GM23248 (cell line): ENCODE data around the gene LRRN2. TPM values are rescaled to one million over a fixed set of nuclear protein-coding genes. Genes with fewer than 3 reads are reported as not detected.
A peak's percentile ranks its signal among the peaks of the same experiment; 100 is the strongest.
"Not testable (repeated sequence)": the region's sequence is repeated elsewhere in the genome, so short reads cannot be mapped to it uniquely, and the experiment has no call there.

Experiments
- DNase-seq: peaks from one replicate; pipeline ENCODE4 v3.0.0-alpha.2; 2015
- H2AFZ ChIP-seq: fragments of 200-600 bp; sonication (generic); 2 replicates; pipeline ENCODE4 v1.6.1; 2016; ENCODE audit warnings: antibody characterized with exemption
- H3F3A ChIP-seq: fragments of 200-600 bp; sonication (generic); 2 replicates; pipeline ENCODE4 v1.6.1; 2016; ENCODE audit warnings: mild to moderate bottlenecking, antibody characterized with exemption, mixed run types; ENCODE audit not compliant: insufficient read depth
- H3K27ac ChIP-seq: fragments of 200-600 bp; sonication (generic); 2 replicates; pipeline ENCODE4 v1.5.1; 2016; ENCODE audit warnings: mild to moderate bottlenecking
- H3K27me3 ChIP-seq: fragments of 200-600 bp; sonication (generic); replicated peaks from 2 replicates; pipeline ENCODE4 v1.6.1; 2016; ENCODE audit warnings: mild to moderate bottlenecking; ENCODE audit not compliant: insufficient read depth
- H3K36me3 ChIP-seq: fragments of 200-600 bp; sonication (generic); 2 replicates; pipeline ENCODE4 v1.6.1; 2016; ENCODE audit warnings: low read depth, mild to moderate bottlenecking
- H3K4me1 ChIP-seq: fragments of 200-600 bp; sonication (generic); 2 replicates; pipeline ENCODE4 v1.6.1; 2016; ENCODE audit warnings: mild to moderate bottlenecking; ENCODE audit not compliant: insufficient read depth
- H3K4me2 ChIP-seq: fragments of 200-600 bp; sonication (generic); one replicate; pipeline ENCODE4 v1.6.1; 2016; ENCODE audit warnings: mild to moderate bottlenecking; ENCODE audit not compliant: unreplicated experiment
- H3K4me3 ChIP-seq: fragments of 200-600 bp; sonication (generic); 2 replicates; pipeline ENCODE4 v1.5.1; 2016; ENCODE audit warnings: mild to moderate bottlenecking
- H3K79me2 ChIP-seq: fragments of 200-600 bp; sonication (generic); 2 replicates; pipeline ENCODE4 v1.6.1; 2016; ENCODE audit warnings: mild to moderate bottlenecking; ENCODE audit not compliant: insufficient read depth
- H3K9ac ChIP-seq: fragments of 200-600 bp; sonication (generic); 2 replicates; pipeline ENCODE4 v1.6.1; 2016; ENCODE audit warnings: mild to moderate bottlenecking
- H3K9me2 ChIP-seq: fragments of 200-600 bp; sonication (generic); 2 replicates; pipeline ENCODE4 v1.6.1; 2016; ENCODE audit warnings: mixed run types, mild to moderate bottlenecking, moderate library complexity; ENCODE audit not compliant: insufficient read depth
- H3K9me3 ChIP-seq: fragments of 200-600 bp; sonication (generic); one replicate; pipeline ENCODE4 v1.6.1; 2017; ENCODE audit warnings: low read depth
- H4K20me1 ChIP-seq: fragments of 200-600 bp; sonication (generic); 2 replicates; pipeline ENCODE4 v1.6.0; 2016; ENCODE audit not compliant: insufficient read depth
- EZH2 ChIP-seq: fragments of 200-600 bp; sonication (generic); IDR thresholded peaks from 2 replicates; pipeline ENCODE4 v1.6.1; 2018; ENCODE audit warnings: antibody characterized with exemption, mild to moderate bottlenecking; ENCODE audit not compliant: insufficient read depth, poor library complexity, severe bottlenecking
- EZH2phosphoT487 ChIP-seq: fragments of 200-600 bp; sonication (generic); IDR thresholded peaks from 2 replicates; pipeline ENCODE4 v1.6.1; 2018; ENCODE audit warnings: antibody characterized with exemption, moderate library complexity, mild to moderate bottlenecking, low read depth; ENCODE audit not compliant: insufficient read depth
- WGBS, 2 experiments: methylation state at CpG; one replicate each; pipeline ENCODE4 v1.1.6; 2015 to 2017; ENCODE audit warnings: low lambda C conversion rate in 2 of 2, low coverage in 1 of 2; ENCODE audit errors: missing lambda C conversion rate in 2 of 2; 5-methylcytosine and 5-hydroxymethylcytosine counted together
- in situ Hi-C: fragments of 300-500 bp; cut with MboI; formaldehyde crosslinking; loops from 2 replicates; pipeline ENCODE4 v1.15.0; 2020
- polyA plus RNA-seq: library from polyadenylated mRNA; unstranded; fragments of >200 nt; fragmentation: Nextera tagmentation; extraction: Ambion mirVana; gene quantifications from 2 replicates; pipeline ENCODE4 v1.2.1, GENCODE V29; 2016
- total RNA-seq: library from RNA; depleted of rRNA; stranded (reverse); fragments of >200 nt; shearing (Covaris generic); gene quantifications from 2 replicates; pipeline ENCODE4 v1.2.3, GENCODE V29; 2014

The LRRN2 gene
- total and polyA plus RNA-seq, 2 experiments from 2014 or later, result 0.22 TPM; not detected in 1

DNA sequence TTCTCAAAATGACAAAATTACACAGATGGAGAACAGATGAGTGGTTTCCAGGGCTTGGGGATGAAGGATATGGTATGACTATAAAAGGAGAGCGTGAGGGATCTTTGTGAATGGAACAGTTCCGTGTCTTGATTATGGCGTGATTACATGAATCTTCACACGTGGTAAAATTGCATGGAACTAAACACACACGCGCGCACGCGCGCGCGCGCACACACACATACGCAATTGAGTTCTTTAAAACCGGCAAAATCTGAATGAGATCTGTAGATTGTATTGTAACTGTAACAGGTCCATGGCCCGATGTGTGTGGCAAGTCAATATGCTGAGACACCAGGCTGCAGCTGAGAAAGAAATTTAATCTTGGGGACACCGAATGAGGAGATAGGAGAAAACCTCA lies 11.1 kb upstream of the LRRN2 start:
- H4K20me1 ChIP-seq, result no peaks in the 10 kb centered on the region
- H3K4me2 ChIP-seq, result no peak overlapping the region
- H3F3A ChIP-seq, result no peaks in the 10 kb centered on the region
- DNase-seq, result no peak
- no peaks in the 10 kb centered on the region for H3K9me2 ChIP-seq
- no peak overlapping the region for H3K27ac ChIP-seq
- no peak overlapping the region for H3K9ac ChIP-seq
- no peak overlapping the region for H2AFZ ChIP-seq
- H3K79me2 ChIP-seq, result no peaks in the 10 kb centered on the region
- no peaks in the 10 kb centered on the region for H3K9me3 ChIP-seq
- no peaks in the 10 kb centered on the region for H3K4me1 ChIP-seq
- TF ChIP-seq EZH2 (no peak), EZH2phosphoT487 (no peak)
- in situ Hi-C loops, result no loop called here
- no peaks in the 10 kb centered on the region for H3K36me3 ChIP-seq
- peaks cover 63% of the 10 kb centered on the region for H3K27me3 ChIP-seq
- H3K4me3 ChIP-seq, result no peak overlapping the region
- WGBS, 2 experiments, result 45 to 47% methylated on average over 17 of the region's 17 CpGs

- H3K36me3 ChIP-seq, result no peaks in the 10 kb centered on the region
- TF ChIP-seq EZH2 (no peak), EZH2phosphoT487 (no peak)
- no peaks in the 10 kb centered on the region for H3K79me2 ChIP-seq
- no peaks in the 10 kb centered on the region for H3F3A ChIP-seq
- no peak overlapping the region for H3K4me3 ChIP-seq
- H3K27me3 ChIP-seq, result peaks cover 59% of the 10 kb centered on the region
- H4K20me1 ChIP-seq, result no peaks in the 10 kb centered on the region
- no peaks in the 10 kb centered on the region for H3K9me2 ChIP-seq
- no peak overlapping the region for H3K9ac ChIP-seq
- no peak for DNase-seq
- WGBS, 2 experiments, result 55 to 64% methylated on average over 5 of the region's 5 CpGs
- in situ Hi-C loops, result no loop called here
- no peaks in the 10 kb centered on the region for H3K9me3 ChIP-seq
- no peak overlapping the region for H2AFZ ChIP-seq
- no peak overlapping the region for H3K27ac ChIP-seq
- H3K4me1 ChIP-seq, result no peaks in the 10 kb centered on the region
- no peak overlapping the region for H3K4me2 ChIP-seq
Measured at GRCh38 chr1:204695692-204696091, 10.2 kb upstream of the LRRN2 start.

DNA sequence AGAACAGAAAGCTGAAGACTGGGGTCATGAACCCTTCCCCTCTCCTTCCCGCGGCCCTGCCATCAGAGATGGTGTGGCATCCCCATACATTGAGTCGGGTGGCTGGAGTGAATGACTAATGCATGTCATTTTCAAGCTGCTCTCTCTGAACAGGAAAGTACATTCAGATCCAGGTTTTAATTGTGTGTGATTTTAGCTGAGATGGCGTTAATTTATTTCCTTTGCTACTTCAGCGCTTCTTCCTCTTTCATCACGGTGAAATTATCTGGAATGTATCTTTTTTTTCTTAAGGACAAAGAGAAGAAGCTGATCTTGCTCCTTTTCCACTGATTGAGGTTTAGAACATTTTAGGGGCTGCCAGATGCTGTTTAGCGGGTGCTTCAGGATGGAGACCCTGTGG lies 8.6 kb upstream of the LRRN2 start:
- no peaks in the 10 kb centered on the region for H3K9me3 ChIP-seq
- WGBS, 2 experiments, result 85 to 89% methylated on average over 7 of the region's 7 CpGs
- H3K79me2 ChIP-seq, result no peaks in the 10 kb centered on the region
- H3K4me3 ChIP-seq, result no peak overlapping the region
- no peak for DNase-seq
- H3K9ac ChIP-seq, result no peak overlapping the region
- H2AFZ ChIP-seq, result no peak overlapping the region
- no peak overlapping the region for H3K4me2 ChIP-seq
- no peaks in the 10 kb centered on the region for H3K9me2 ChIP-seq
- no peak overlapping the region for H3K27ac ChIP-seq
- H3K27me3 ChIP-seq, result peaks cover 58% of the 10 kb centered on the region
- TF ChIP-seq EZH2phosphoT487, result no peak
- in situ Hi-C loops, result no loop called here
- H3K4me1 ChIP-seq, result no peaks in the 10 kb centered on the region
- no peaks in the 10 kb centered on the region for H3F3A ChIP-seq
- no peaks in the 10 kb centered on the region for H3K36me3 ChIP-seq
- H4K20me1 ChIP-seq, result no peaks in the 10 kb centered on the region

- Histone ChIP-seq H3K4me3 (no peak overlapping the region), H3K27ac (no peak overlapping the region), H3F3A (no peaks in the 10 kb centered on the region), H3K4me2 (no peak overlapping the region), H3K36me3 (no peaks in the 10 kb centered on the region), H2AFZ (no peak overlapping the region), H4K20me1 (no peaks in the 10 kb centered on the region), H3K79me2 (no peaks in the 10 kb centered on the region), H3K9me3 (no peaks in the 10 kb centered on the region), H3K9ac (no peak overlapping the region), H3K9me2 (no peaks in the 10 kb centered on the region), H3K27me3 (peaks cover 68% of the 10 kb centered on the region), H3K4me1 (no peaks in the 10 kb centered on the region)
- WGBS, 2 experiments, result 63 to 65% methylated on average over 7 of the region's 7 CpGs
- TF ChIP-seq EZH2phosphoT487, result no peak
- TF ChIP-seq EZH2, result no peak
- in situ Hi-C loops, result no loop called here
- DNase-seq, result no peak
Measured at GRCh38 chr1:204692841-204693356, 7.4 kb upstream of the LRRN2 start.

DNA sequence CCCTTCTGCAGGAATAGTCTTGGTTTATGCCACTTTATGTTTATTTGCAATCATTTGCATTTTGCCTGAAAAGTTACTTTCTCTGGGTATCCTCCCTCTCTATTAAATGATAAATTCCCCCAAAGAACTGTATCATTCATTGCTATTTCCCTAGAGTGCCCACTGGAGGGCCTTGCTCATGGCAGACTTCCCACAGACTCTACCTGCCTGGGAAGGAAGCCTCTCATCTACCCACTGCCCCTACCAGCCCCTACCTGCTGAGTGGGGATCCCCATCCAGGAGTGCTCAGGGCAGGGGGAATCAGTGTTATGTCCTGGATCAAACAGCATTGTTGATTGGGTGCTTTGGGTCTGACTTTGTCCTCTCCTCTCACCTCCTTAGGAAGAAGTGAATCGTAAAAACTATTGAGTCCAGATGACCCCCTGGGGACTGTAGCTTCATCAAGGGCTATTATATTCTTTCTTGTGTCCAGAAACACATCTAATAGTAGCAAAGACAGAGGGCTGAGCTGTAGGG lies 6.8 kb upstream of the LRRN2 start:
- no peaks in the 10 kb centered on the region for H3K9me3 ChIP-seq
- no peak overlapping the region for H3K4me3 ChIP-seq
- no peaks in the 10 kb centered on the region for H4K20me1 ChIP-seq
- no peaks in the 10 kb centered on the region for H3K9me2 ChIP-seq
- H3K4me2 ChIP-seq, result no peak overlapping the region
- H3K27ac ChIP-seq, result no peak overlapping the region
- in situ Hi-C loops, result no loop called here
- H3K4me1 ChIP-seq, result no peaks in the 10 kb centered on the region
- 89 to 92% methylated on average over 1 of the region's 1 CpG for WGBS, 2 experiments
- H3K36me3 ChIP-seq, result no peaks in the 10 kb centered on the region
- no peak overlapping the region for H3K9ac ChIP-seq
- H3K79me2 ChIP-seq, result no peaks in the 10 kb centered on the region
- H3F3A ChIP-seq, result no peaks in the 10 kb centered on the region
- H3K27me3 ChIP-seq, result peaks cover 67% of the 10 kb centered on the region
- H2AFZ ChIP-seq, result no peak overlapping the region
- TF ChIP-seq EZH2, result no peak
- TF ChIP-seq EZH2phosphoT487, result no peak
- DNase-seq, result no peak

- WGBS, 2 experiments, result 28 to 31% methylated on average over 6 of the region's 6 CpGs
- H3K9me3 ChIP-seq, in situ Hi-C loops, H3K9ac ChIP-seq, H2AFZ ChIP-seq, H3F3A ChIP-seq, H3K79me2 ChIP-seq, H3K4me2 ChIP-seq, H3K4me3 ChIP-seq, H3K36me3 ChIP-seq, H4K20me1 ChIP-seq, H3K9me2 ChIP-seq, H3K27ac ChIP-seq, H3K4me1 ChIP-seq: not testable (repeated sequence)
- peak; percentile 21 for DNase-seq
- H3K27me3 ChIP-seq, result peaks cover 67% of the 10 kb centered on the region
Measured at GRCh38 chr1:204691328-204691730, 5.8 kb upstream of the LRRN2 start.
